Astrocyte (in vitro differentiated cells and primary cell): ENCODE results near the gene KRT77. TPM values are rescaled to one million over a fixed set of nuclear protein-coding genes. Genes with fewer than 3 reads are reported as not detected.

Source experiments
- DNase-seq: peaks from one replicate; pipeline ENCODE4 v3.0.0-alpha.2; 2010; ENCODE audit warnings: low read depth
- FAIRE-seq: peaks from 2 replicates; lab custom pipeline; 2011; peaks lifted over from hg19 to GRCh38; lab: Jason Lieb, UNC
- H2AFZ ChIP-seq: 2 replicates; pipeline ENCODE4 v1.6.0; 2012; ENCODE audit warnings: low read depth, low read length, inconsistent platforms
- H3K27ac ChIP-seq: 2 replicates; pipeline ENCODE4 v1.5.1; 2011; ENCODE audit warnings: low read depth, low read length, inconsistent platforms
- H3K27me3 ChIP-seq: 2 replicates; pipeline ENCODE4 v1.6.0; 2011; ENCODE audit warnings: low read length, inconsistent platforms; ENCODE audit not compliant: insufficient read depth
- H3K36me3 ChIP-seq: 2 replicates; pipeline ENCODE4 v1.5.1; 2011; ENCODE audit warnings: low read length, inconsistent platforms; ENCODE audit not compliant: insufficient read depth
- H3K4me1 ChIP-seq: 2 replicates; pipeline ENCODE4 v1.5.1; 2011; ENCODE audit warnings: low read length, inconsistent platforms; ENCODE audit not compliant: insufficient read depth
- H3K4me2 ChIP-seq: 2 replicates; pipeline ENCODE4 v1.6.0; 2012; ENCODE audit warnings: low read length, inconsistent platforms
- H3K4me3 ChIP-seq: 2 replicates; pipeline ENCODE4 v1.5.1; 2011; ENCODE audit warnings: low read depth, mild to moderate bottlenecking, low read length, inconsistent platforms; ENCODE audit not compliant: insufficient read depth
- H3K79me2 ChIP-seq: 2 replicates; pipeline ENCODE4 v1.6.0; 2012; ENCODE audit warnings: mild to moderate bottlenecking, low read length, inconsistent platforms; ENCODE audit not compliant: insufficient read depth
- H3K9ac ChIP-seq: 2 replicates; pipeline ENCODE4 v1.6.0; 2012; ENCODE audit warnings: mild to moderate bottlenecking, low read length, inconsistent platforms
- H3K9me3 ChIP-seq: 2 replicates; pipeline ENCODE4 v1.5.1; 2012; ENCODE audit warnings: low read depth, mild to moderate bottlenecking, low read length, inconsistent platforms; ENCODE audit not compliant: insufficient read depth
- H4K20me1 ChIP-seq: 2 replicates; pipeline ENCODE4 v1.6.0; 2012; ENCODE audit warnings: low read length, inconsistent platforms; ENCODE audit not compliant: insufficient read depth
- H3K27ac Mint-ChIP-seq: one replicate; pipeline ENCODE4 v1.8.0; 2021; ENCODE audit warnings: mild to moderate bottlenecking, mixed read lengths; ENCODE audit not compliant: unreplicated experiment
- H3K27me3 Mint-ChIP-seq: one replicate; pipeline ENCODE4 v1.8.0; 2021; ENCODE audit warnings: low read depth, mixed read lengths; ENCODE audit not compliant: unreplicated experiment
- H3K36me3 Mint-ChIP-seq: one replicate; pipeline ENCODE4 v1.8.0; 2021; ENCODE audit warnings: low read depth, mixed read lengths; ENCODE audit not compliant: unreplicated experiment
- H3K4me1 Mint-ChIP-seq: one replicate; pipeline ENCODE4 v1.8.0; 2021; ENCODE audit warnings: low read depth, mixed read lengths; ENCODE audit not compliant: unreplicated experiment
- H3K4me3 Mint-ChIP-seq: one replicate; pipeline ENCODE4 v1.8.0; 2021; ENCODE audit warnings: mild to moderate bottlenecking, moderate library complexity, mixed read lengths; ENCODE audit not compliant: unreplicated experiment
- H3K9me3 Mint-ChIP-seq: one replicate; pipeline ENCODE4 v1.8.0; 2021; ENCODE audit warnings: mild to moderate bottlenecking, mixed read lengths; ENCODE audit not compliant: unreplicated experiment
- EZH2 ChIP-seq: IDR thresholded peaks from 2 replicates; pipeline ENCODE4 v1.6.1; 2012; ENCODE audit warnings: mild to moderate bottlenecking, low read length, inconsistent platforms; ENCODE audit not compliant: insufficient read depth
- total RNA-seq: library from RNA; stranded (reverse); gene quantifications from 2 replicates; pipeline ENCODE4 v1.2.1, GENCODE V29; 2021
- TF ChIP-seq, protein P1 (sequence below): IDR thresholded peaks from 2 replicates; pipeline ENCODE4 v1.5.1; 2011; ENCODE audit warnings: low read depth, mild to moderate bottlenecking, inconsistent platforms, low read length, moderate library complexity; ENCODE audit not compliant: insufficient read depth

Gene KRT77
- total RNA-seq, 1 donor from 2014 or later: not detected

DNA sequence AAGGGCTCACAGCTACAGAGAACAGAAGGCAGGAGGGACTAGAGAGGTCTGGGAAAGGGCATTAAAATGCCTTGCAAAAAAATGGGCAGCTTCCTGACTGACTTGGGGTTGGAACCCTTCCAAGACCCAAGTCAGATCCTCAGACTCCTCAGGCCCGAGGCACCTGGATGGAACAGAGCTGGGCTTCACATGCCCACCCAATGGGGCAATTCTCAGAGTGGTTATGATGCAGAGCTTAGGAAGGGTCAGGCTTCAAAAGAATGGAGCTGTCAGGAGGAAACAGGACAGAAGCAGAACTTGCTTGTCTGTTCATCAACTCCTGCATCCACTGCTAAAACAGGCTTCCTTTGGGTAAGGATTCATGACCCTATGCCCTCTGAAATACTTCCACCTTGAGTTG lies 13.4 kb downstream of the KRT77 start:
- no peak for DNase-seq
- TF ChIP-seq EZH2: no peak
- TF ChIP-seq, protein P1, sequence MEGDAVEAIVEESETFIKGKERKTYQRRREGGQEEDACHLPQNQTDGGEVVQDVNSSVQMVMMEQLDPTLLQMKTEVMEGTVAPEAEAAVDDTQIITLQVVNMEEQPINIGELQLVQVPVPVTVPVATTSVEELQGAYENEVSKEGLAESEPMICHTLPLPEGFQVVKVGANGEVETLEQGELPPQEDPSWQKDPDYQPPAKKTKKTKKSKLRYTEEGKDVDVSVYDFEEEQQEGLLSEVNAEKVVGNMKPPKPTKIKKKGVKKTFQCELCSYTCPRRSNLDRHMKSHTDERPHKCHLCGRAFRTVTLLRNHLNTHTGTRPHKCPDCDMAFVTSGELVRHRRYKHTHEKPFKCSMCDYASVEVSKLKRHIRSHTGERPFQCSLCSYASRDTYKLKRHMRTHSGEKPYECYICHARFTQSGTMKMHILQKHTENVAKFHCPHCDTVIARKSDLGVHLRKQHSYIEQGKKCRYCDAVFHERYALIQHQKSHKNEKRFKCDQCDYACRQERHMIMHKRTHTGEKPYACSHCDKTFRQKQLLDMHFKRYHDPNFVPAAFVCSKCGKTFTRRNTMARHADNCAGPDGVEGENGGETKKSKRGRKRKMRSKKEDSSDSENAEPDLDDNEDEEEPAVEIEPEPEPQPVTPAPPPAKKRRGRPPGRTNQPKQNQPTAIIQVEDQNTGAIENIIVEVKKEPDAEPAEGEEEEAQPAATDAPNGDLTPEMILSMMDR: no peak
- Histone ChIP-seq H3K9ac (no peak overlapping the region), H3K4me3 (no peak overlapping the region), H3K27ac (no peak overlapping the region), H3K79me2 (no peaks in the 10 kb centered on the region), H4K20me1 (no peaks in the 10 kb centered on the region), H3K36me3 (no peaks in the 10 kb centered on the region), H3K4me1 (no peaks in the 10 kb centered on the region), H3K27me3 (peaks cover 55% of the 10 kb centered on the region), H3K9me3 (no peaks in the 10 kb centered on the region), H2AFZ (no peak overlapping the region), H3K4me2 (no peak overlapping the region)
- no peak for FAIRE-seq
- Mint-ChIP-seq H3K27me3 (peaks cover 84% of the 10 kb centered on the region), H3K4me1 (peaks cover 9% of the 10 kb centered on the region), H3K27ac (no peak overlapping the region), H3K9me3 (peaks cover 4% of the 10 kb centered on the region), H3K4me3 (no peak overlapping the region), H3K36me3 (no peaks in the 10 kb centered on the region)

DNA sequence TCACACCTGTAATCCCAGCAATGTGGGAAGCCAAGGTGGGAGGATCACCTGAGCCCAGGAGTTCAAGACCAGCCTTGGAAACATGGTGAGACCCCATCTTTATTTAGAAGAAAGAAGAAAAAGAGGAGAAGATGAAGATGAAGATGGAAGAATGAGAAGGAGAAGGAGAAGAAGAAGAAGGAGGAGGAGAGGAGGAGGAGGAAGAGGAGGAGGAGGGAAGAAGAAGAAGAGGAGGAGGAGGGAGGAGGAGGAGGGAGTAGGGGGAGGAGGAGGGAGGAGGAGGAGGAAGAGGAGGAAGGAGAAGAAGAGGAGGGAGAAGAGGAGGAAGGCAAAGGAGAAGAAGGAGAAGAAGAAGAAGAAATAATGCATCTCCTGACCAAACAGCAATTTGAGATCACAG lies 14.1 kb downstream of the KRT77 start:
- H3K27me3 ChIP-seq: peaks cover 60% of the 10 kb centered on the region

DNA sequence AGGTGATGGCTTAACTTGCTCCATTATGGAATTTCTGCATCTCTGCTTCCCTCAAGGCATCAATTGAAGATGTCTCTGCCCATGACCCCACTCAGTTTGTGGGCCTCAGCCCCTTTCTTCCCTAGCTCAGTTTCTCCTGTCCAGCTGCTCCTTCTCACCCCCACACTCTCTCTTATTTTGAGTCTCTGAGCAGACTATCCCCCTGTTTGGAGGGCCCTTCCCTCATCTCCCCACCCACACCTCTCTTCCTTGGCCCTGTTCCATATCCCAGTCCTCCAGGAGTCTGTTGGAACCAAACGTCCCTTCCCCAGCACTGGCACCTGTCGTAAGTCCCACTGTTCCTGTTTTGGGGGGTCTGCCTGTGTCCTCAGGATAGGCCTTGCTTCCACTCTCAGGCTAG lies 14.8 kb downstream of the KRT77 start:
- Histone ChIP-seq H3K9ac (no peak overlapping the region), H3K4me1 (no peaks in the 10 kb centered on the region), H3K27me3 (peaks cover 60% of the 10 kb centered on the region), H2AFZ (no peak overlapping the region), H3K79me2 (no peaks in the 10 kb centered on the region), H3K9me3 (no peaks in the 10 kb centered on the region), H3K4me2 (no peak overlapping the region), H4K20me1 (no peaks in the 10 kb centered on the region), H3K4me3 (no peak overlapping the region), H3K36me3 (no peaks in the 10 kb centered on the region), H3K27ac (no peak overlapping the region)
- TF ChIP-seq, protein P1: no peak
- no peak for TF ChIP-seq EZH2
- H3K36me3 Mint-ChIP-seq: no peaks in the 10 kb centered on the region
- FAIRE-seq (no peak), DNase-seq (no peak)
- H3K9me3 Mint-ChIP-seq: peaks cover 4% of the 10 kb centered on the region
- H3K27ac Mint-ChIP-seq: no peak overlapping the region
- H3K27me3 Mint-ChIP-seq: peaks cover 93% of the 10 kb centered on the region
- H3K4me1 Mint-ChIP-seq: peaks cover 9% of the 10 kb centered on the region
- no peak overlapping the region for H3K4me3 Mint-ChIP-seq

More for the DNA sequence above, 14.1 kb downstream of the KRT77 start:
- Histone ChIP-seq H3K9ac (no peak overlapping the region), H3K4me1 (no peaks in the 10 kb centered on the region), H3K4me2 (no peak overlapping the region), H3K79me2 (no peaks in the 10 kb centered on the region), H2AFZ (no peak overlapping the region), H4K20me1 (no peaks in the 10 kb centered on the region), H3K36me3 (no peaks in the 10 kb centered on the region), H3K27ac (no peak overlapping the region), H3K4me3 (no peak overlapping the region), H3K9me3 (no peaks in the 10 kb centered on the region)
- Mint-ChIP-seq H3K4me1 (peaks cover 9% of the 10 kb centered on the region), H3K36me3 (no peaks in the 10 kb centered on the region), H3K4me3 (no peak overlapping the region), H3K9me3 (peaks cover 4% of the 10 kb centered on the region), H3K27me3 (peaks cover 88% of the 10 kb centered on the region), H3K27ac (no peak overlapping the region)
- DNase-seq: no peak
- TF ChIP-seq EZH2: no peak
- TF ChIP-seq, protein P1: no peak
- FAIRE-seq: no peak
